GM21723 (cell line): ENCODE measurements around the gene NIP7.
A peak's percentile ranks its signal among the peaks of the same experiment; 100 is the strongest.
"Not testable (repeated sequence)": the region's sequence is repeated elsewhere in the genome, so short reads cannot be mapped to it uniquely, and the experiment has no call there.

Experiments
- ATAC-seq: cut with Tn5 transposase; IDR thresholded peaks from one replicate; pipeline ENCODE4 v1.9.1; 2021; ENCODE audit warnings: mild to moderate bottlenecking, moderate library complexity; ENCODE audit not compliant: unreplicated experiment

NIP7 gene

DNA sequence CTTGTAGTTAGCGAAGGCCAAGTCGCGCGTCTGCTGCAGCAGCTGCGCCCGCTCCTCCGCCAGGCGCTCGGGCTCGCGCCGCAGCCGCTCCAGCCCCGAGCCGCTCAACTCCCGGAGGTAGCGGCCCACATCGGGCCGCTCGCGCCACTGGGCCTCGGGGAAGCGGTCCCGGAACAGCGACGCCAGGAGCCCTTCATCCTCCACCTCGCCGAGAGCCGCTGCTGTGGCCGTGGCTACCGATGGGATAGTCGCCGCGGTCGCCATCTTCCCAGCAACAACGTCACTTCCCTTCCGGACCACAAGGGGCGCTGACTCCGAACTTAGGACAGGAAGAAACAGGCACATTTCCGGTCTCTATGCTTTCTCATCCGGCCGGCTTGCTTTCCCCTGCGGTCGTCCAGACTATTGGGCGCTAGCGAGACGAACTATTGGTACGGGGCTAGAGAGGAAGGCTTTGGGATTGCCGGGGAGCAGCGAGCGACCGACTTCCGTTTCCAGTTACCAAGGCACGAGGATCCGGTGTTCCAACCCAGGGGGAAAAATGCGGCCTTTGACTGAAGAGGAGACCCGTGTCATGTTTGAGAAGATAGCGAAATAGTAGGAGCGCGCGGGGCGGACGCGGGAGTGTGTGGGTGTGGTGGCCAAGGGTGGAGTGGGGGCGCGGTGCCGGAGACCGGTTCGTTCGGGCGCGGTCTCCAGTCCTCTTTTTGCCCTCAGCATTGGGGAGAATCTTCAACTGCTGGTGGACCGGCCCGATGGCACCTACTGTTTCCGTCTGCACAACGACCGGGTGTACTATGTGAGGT is at the start of gene NIP7, which contains the start of gene COG8:
NIP7 (plus strand) TSS at position 484 of the 806 bp plus-strand sequence; CDS start at position 542, 58 bp downstream.
COG8 (minus strand) TSS at position 276 of the 806 bp plus-strand sequence; CDS start at position 264, 12 bp downstream.
- peak; percentile 87 for ATAC-seq

DNA sequence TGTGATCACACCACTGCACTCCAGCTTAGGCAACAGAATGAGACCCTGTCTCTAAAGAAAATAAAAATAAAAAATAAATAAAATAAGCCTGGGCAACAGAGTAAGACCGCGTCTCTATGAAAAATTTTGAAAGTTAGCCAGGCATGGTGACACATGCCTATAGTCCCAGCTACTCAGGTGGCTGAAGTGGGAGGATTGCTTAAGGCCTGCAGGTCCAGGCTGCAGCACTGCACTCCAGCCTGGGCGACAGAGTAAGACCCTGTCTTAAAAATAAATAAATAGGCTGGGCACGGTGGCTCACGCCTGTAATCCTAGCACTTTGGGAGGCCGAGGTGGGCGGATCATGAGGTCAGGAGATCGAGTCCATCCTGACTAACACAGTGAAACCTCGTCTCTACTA is 47.9 kb upstream of the NIP7 start:
- ATAC-seq, result not testable (repeated sequence)

DNA sequence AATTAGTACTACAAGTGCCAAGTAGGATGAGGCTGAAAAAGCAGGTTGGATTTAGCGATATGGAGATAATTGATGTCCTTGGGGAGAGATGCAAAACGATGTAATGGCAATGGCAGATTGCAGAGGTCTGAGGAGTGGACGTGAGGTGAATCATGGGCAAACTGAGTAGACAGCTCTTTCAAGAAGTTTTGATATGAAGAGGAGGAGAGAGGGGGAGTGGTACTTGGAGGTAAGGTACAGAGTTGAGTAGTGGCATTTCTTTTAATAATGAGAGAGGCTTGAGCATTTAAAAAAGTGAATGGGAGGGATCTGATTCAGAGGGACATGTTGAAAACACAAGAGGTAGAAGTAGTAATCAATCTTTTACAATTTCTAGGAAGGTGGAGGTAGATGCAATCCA is 46.2 kb upstream of the NIP7 start:
- ATAC-seq, result no peak

DNA sequence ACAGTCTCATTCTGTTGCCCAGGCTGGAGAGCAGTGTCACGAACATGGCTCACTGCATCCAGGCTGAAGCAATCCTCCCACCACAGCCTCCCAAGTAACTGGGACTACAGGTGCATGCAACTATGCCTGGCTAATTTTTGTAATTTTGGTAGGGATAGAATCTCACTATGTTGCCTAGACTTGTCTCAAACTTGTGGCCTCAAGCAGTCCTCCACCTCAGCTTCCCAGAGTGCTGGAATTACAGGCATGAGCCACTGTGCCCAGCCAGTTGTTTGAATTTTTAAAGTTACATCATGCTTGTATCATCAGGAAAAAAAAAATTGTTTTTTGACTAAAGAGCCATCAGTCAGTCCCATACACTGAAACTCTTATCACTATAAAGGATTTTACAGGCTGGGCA is 45.5 kb upstream of the NIP7 start:
- ATAC-seq, result no peak

DNA sequence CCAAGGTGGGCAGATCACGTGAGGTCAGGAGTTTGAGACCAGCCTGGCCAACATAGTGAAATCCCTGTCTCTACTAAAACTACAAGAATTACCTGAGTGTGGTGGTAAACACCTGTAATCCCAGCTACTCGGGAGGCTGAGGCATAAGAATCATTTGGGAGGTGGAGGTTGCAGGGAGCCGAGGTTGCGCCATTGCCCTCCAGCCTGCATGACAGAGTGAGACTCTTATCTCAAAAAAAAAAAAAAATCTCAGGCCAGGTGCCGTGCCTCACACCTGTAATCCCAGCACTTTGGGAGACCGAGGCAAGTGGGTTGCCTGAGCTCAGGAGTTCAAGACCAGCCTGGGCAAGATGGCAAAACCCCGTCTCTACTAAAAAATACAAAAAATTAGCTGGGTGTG is 42.8 kb upstream of the NIP7 start:
- ATAC-seq, result not testable (repeated sequence)

DNA sequence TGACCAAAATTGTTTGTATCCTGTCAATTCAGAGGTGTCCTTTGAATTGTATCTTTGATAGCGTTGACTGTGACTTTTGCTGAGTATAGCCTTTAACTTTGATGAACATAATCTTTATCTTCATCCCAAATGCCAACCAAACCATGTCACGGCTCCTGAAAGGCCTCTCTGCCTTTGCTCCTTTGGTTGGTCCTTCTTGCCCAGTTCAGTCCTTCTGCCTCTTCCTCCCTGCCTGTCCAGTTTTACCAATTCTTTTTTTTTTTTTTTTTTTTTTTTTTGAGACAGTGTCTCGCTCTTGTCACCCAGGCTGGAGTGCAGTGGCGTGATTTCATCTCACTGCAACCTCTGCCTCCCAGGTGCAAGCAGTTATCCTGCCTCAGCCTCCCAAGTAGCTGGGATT is 41.3 kb upstream of the NIP7 start:
- no peak for ATAC-seq

DNA sequence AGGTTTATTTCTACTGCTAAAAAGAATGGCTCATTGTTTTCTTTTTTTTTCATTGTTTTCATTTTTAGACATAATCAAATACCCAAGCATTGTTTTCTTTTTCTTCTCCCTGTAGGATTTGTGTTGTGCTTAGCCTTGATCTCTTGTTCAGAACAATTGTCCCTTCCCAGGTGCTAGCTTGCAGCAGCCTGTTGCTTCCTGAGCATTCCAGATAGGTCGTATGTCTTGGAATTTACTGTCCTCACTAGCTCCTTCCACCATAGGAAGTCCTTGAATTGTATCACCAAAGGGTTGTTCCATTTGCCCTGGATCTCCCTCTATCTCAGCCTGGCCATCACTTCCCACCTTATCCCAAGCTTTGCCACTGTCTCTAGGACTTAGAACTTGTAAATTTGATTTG is 38.4 kb upstream of the NIP7 start:
- no peak for ATAC-seq

DNA sequence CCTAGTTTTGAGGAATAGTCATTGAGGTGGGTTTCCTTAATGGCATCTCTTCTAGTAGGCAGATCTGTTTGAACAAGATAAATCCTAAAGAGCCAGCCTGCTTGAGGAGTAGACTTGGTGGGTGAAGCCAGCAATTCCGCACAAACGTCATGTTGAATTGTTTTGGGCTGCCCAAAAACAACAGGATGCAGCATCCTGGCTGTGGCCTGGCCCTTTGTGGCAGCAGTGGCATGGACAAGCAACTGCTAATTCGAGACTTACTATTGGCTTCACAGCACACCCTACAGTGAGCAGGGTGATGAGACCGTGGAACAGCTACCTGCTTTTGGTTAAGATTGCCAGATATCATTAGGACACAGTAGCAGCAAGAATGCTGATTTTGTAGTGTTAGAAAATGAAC is 37.7 kb upstream of the NIP7 start:
- no peak for ATAC-seq

DNA sequence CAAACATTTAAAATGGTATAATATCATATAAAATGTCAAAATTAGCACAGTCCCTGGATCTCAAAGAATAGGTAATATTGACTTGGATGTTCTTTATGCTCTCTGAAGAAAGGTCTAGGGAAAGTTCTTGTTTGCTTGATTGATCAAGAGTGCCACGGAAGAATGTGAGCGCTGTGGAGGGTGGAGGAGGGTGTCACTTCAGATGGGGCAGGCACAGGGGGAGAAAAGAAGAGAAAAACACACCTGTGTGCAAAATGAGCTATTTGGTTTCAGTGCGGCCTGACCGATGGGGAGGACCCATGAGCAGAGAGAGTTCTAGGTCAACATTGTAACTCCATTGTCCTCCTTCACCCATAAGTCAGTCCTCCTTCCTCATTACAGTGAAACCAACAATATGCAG is 37.3 kb upstream of the NIP7 start:
- no peak for ATAC-seq

DNA sequence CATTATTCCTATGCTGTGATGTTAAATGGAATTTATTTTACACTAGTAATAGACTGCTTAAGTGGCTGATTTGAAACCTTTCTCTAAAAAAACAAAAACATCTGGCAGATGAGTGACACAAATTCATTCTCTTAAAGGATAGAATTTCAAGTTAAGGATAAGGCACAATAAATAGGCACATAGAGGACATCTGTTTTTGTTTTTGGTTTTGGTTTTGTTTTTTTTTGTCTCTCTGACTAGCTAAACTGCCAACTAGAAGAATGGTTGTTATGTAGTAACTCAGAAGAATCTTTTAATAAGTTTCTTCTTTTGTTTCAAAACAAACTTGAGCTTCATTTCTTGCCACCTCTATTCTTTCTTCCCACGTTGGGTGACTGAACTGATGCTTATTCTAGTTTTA is 33.5 kb upstream of the NIP7 start:
- ATAC-seq, result no peak

DNA sequence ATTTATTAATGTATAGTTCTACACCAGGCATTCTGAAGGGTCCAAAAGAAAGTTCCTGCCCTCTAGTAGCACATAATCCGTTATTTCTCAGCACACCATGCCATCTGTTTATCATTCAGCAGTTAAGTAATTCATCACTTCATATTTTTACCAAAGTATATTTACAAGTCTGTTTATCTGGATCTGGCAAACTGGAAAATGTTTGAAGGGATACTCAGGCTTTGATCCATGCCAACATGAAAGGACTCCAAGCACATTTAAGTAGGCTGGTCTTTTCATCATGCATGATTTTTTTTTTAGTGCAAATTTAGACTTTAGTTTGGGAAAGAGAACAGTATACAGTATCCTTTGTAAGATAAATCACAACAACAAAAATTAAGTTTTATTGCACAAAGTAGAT is 32.5 kb upstream of the NIP7 start:
- ATAC-seq, result no peak

DNA sequence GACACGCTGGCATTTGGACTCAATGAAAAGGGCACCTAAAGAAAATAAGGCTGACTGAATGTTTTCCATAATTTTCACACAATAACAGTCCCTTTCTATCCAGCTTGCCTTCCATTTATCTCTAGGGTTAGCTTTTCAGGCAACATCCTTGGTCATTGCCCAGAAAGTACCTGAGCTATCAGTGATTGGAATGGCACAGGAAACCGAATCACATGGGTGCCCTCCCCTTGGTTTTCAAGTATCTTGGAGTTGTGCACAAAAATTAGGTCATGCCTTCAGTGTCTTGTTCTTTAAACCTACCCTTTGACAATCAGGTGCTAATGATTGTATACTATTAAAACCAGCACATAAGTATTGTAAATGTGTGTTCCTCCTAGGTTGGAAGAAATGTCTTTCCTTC is 31.7 kb upstream of the NIP7 start:
- ATAC-seq, result no peak

DNA sequence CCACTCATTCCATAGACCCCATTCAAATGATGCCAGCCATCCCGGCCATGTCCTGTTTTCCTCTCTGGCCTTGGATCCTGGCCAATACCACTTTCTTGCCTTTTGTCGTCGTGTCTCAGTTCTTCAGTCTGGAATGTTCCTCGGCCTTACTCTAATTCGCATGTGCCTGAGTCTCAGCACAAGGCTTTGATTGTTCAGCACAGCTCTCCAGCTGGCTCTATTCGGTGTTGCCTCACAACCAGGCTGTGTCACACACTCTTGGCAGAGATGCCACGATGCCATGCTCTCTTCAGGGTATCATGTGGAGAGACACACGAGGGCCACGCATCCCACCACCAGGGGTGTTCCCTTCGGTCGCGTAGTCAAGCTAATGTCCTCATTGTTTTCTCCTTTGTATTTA is 30.3 kb upstream of the NIP7 start:
- ATAC-seq, result no peak

DNA sequence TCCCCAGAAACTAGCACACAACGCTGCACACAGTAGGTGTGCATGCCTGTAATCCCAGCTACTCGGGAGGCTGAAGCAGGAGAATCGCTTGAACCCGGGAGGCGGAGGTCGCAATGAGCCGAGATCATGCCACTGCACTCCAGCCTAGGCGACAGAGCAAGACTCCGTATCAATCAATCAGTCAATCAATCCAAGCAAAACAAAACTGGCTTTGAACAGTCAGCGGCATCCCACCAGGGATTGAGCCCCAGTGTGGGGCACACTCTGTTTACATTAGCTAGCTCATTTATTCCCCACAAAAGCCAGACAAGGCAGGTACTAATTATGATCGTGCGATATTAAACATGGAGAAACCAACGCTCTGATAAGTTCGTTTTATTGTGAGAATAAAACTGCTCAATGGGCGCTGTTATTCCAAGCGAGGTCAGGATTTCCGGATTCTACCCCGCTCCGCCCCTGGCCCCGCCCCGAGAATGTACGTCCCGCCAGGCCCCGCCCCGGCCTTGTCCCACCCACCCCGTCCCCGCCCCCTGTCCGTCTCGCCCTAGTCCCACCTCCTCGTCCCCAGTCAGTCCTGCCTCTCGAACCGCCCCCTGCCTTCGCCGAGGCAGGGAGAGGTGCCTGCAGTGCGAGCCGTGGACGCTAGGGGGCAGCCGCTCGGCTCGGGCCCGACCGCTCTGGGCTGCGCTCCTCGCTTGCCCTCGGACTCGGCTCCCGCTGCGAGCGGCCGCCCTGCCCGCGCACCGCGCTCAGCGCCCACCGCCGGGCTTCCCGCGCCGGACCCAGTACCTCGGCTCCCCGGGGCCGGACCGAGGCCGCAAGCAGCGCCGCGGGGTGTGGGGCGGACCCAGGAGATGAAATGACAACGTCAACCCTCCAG is 28.7 kb upstream of the NIP7 start, which contains the start of gene VPS4A:
VPS4A (plus strand) TSS at position 698 of the 880 bp plus-strand sequence; CDS start at position 860, 162 bp downstream.
- ATAC-seq, result peak; percentile 93

DNA sequence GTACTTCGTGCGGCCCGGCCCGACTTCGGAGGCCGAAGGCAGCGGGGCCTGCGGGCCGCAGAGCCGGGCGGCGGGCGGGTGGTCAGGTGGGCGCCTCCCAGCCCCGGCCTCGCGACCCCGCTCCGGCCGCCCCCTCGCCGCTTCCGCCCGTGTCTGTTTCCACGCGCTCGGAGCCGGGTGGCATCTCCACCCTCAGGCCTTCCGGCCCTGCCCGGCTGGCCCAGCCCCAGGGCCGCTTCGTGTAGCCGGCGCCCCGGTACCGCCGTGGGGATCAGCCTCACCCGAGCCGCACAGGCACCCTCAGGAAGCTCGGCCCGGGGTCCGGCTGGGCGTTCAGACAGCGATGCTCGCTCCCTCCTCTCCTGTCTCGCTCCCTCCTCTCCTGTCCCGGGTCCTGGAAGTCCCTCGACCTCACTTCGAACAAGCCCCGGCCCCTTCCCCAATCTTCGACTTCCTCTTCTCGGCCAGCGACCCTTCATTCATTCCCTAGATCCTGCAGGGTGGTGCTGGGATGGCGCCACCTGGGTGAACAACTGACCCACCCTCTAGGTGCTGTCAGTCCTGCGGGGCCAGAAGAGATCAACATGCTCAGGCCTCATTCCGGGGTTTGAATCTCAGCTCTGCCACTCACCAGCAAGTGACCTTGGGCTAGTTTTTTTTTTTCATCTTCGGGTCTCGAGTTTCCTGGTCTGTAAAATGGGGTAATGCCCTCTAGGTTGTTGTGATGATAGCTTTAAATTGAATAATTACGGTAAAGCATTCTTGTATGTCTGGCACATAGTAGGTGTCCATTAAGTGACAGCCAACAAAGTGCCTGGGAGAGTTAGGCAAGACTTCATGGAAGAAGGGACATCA is 27.8 kb upstream of the NIP7 start:
- ATAC-seq, result peak; percentile 59

DNA sequence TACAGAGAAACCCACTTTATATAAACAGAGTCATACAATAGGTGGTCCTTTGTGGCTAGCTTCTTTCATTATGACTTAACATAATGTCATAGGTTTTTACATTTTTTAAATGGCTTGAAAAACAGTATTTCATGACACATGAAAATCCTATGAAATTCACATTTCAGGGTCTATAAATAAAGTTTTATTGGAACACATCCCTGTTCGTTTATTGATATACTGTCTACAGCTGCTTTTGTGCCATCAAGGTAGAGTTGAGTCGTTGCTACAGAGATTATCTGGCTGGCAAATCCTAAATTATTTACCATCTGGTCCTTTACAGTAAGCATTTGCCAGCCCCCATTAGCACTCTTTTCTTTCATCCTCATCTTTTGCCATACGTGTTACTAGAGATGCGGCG is 26.1 kb upstream of the NIP7 start:
- ATAC-seq, result no peak

DNA sequence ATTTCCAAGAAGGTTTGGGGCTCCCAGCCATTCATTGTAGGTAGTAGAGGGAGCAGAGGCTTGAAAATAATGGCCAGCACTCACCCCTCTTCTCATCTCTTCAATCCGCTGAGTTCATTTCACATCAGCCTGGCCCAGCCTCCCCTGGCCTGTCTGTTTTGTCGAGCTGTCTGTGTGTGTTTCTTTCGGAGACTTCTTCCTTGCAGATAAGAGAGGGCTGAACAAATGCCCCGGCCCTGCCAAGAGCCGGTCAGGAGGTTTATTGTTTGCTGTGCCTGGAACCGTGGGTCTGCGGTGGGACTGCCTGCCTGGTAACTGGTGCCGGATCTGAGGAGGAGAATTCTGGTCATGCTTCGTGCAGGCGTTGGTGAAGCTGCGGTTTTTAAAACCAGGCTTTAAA is 25.0 kb upstream of the NIP7 start:
- ATAC-seq, result no peak

DNA sequence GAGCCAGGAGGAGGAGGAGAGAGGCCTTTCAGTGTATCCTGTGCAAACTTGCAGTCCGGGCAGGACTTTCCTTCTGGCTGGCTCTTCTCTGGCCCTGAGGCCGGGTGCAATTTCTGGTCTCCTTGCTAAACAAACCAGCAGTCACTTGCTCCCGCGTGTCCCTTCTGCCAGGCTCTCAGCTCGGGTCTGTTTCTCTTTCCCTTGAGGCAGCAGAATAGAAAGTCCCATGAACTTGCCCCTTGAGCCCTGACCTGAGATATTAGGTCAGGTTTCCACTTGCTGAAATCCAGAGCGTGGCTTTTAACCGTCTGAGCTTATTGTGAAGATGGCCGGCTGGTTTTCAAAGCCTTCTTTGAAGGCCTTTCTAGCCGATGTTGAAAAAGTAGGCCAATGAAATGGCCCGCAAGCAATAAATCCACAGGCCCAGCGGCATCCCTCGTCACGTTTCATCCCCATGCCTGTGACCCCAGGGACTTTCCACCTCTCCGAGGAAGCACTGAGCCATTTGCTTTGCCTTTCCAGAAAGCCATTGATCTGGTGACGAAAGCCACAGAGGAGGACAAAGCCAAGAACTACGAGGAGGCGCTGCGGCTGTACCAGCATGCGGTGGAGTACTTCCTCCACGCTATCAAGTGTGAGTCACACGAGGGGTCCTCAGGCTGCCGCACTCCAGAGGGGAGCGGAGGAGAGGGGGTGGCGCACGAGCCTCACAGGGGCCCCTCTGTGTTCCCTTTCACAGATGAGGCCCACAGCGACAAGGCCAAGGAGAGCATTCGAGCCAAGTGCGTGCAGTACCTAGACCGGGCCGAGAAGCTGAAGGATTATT is 23.9 kb upstream of the NIP7 start:
- ATAC-seq, result no peak

DNA sequence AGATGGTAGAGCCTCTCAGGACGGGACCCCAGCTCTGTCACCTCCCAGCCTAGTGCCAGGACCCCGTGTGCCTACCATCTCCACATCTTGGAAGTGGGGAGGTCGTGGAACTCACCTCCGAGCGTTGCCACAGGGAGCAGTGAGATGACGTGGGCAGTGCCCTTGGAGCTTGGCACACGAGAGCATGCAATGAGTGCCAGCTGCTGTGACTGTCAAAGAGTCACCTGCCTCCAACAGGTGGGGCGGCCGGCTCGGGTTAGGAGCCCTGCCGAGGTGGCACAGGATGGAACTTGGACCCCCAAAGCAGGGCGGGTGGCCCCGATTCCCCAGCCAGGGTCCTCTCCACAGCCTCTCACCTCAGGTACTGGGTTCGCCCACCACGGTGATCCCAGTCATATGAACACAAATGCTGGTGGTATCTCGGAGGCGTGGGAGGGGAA is 23.0 kb upstream of the NIP7 start:
- no peak for ATAC-seq
